RWPE2 (cell line): ENCODE data around the gene CDH4.

Source experiments
- ATAC-seq: fragments of 200-7000 bp; cut with Tn5 transposase; 3 replicates; pipeline ENCODE4 v1.9.1; 2021; ENCODE audit warnings: low read depth
- DNase-seq: peaks from one replicate; pipeline ENCODE4 v3.0.0-alpha.2; 2020; ENCODE audit warnings: low spot score
- H3K27ac ChIP-seq: fragments of 450-650 bp; 2 replicates; pipeline ENCODE4 v1.5.1; 2017; ENCODE audit warnings: mild to moderate bottlenecking; ENCODE audit not compliant: poor library complexity, severe bottlenecking
- H3K27me3 ChIP-seq: fragments of 250-450 bp; sonication (Bioruptor Pico); 2 replicates; pipeline ENCODE4 v1.5.1; 2021; ENCODE audit warnings: mild to moderate bottlenecking, moderate library complexity; ENCODE audit not compliant: insufficient read depth, poor library complexity, severe bottlenecking
- H3K36me3 ChIP-seq: fragments of 250-450 bp; sonication (Bioruptor Pico); 2 replicates; pipeline ENCODE4 v1.5.1; 2020; ENCODE audit warnings: low read depth, mild to moderate bottlenecking, moderate library complexity
- H3K4me1 ChIP-seq: fragments of 250-450 bp; sonication (Bioruptor Pico); 2 replicates; pipeline ENCODE4 v1.5.1; 2021; ENCODE audit warnings: mild to moderate bottlenecking, moderate library complexity; ENCODE audit not compliant: insufficient read depth, poor library complexity, severe bottlenecking
- H3K4me3 ChIP-seq: fragments of 250-450 bp; sonication (Bioruptor Pico); 2 replicates; pipeline ENCODE4 v1.5.1; 2021; ENCODE audit warnings: mild to moderate bottlenecking, moderate library complexity; ENCODE audit not compliant: severe bottlenecking
- H3K9me3 ChIP-seq: fragments of 250-450 bp; sonication (Bioruptor Pico); 2 replicates; pipeline ENCODE4 v1.5.1; 2021; ENCODE audit warnings: mild to moderate bottlenecking, moderate library complexity; ENCODE audit not compliant: severe bottlenecking
- TF ChIP-seq, protein P1 (sequence below): fragments of 450-650 bp; IDR thresholded peaks from one replicate; pipeline ENCODE4 v1.5.1; 2017; ENCODE audit warnings: mild to moderate bottlenecking, moderate library complexity; ENCODE audit not compliant: poor library complexity, severe bottlenecking

The CDH4 gene

DNA sequence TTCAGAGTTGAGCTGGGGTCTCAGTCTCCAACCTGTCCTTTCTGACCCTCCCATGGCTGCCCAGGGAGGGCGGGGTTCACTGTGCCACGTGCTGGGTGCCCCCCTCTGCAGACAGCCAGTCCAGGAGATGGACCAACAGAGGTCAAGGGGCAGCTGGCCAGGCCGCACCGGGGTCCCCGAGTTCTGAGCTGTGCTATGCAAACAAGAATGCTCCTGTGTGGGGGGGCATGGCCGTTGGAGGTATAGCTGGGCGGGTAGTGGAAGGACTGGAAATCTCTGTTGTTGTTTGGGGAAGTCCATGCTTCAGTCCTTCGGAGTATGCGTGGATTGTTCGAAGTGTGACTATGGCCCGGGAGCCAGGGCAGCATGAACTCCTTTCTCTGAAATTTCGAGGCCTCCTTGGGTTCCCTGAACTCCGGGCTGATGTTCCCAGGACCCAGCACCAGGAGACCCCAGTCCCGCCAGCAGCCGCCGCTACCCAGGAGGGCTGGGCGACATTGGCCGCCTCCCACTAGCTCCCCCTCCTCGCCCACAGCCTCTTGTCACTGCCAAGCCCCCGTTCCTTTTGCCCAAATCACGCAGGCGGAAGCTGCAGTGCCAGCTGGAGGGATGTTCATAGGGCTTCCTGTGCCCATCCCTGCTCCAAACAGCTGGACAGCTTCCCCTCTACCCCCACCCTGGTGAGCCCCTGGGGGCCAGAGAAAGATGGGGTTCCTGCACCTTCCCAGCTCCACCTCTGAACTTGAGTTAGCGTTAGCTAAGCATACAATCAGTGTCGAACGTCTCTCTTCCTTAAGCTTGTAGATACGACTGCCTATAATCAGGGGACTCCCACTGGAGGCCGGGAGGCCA, 687.0 kb downstream of the CDH4 start:
- Histone ChIP-seq H3K36me3 (no peaks in the 10 kb centered on the region; the same call in 1 of the 2 replicates), H3K4me1 (no peaks in the 10 kb centered on the region), H3K4me3 (no peak overlapping the region), H3K27me3 (no peaks in the 10 kb centered on the region), H3K27ac (no peak overlapping the region), H3K9me3 (no peaks in the 10 kb centered on the region)
- TF ChIP-seq, protein P1, sequence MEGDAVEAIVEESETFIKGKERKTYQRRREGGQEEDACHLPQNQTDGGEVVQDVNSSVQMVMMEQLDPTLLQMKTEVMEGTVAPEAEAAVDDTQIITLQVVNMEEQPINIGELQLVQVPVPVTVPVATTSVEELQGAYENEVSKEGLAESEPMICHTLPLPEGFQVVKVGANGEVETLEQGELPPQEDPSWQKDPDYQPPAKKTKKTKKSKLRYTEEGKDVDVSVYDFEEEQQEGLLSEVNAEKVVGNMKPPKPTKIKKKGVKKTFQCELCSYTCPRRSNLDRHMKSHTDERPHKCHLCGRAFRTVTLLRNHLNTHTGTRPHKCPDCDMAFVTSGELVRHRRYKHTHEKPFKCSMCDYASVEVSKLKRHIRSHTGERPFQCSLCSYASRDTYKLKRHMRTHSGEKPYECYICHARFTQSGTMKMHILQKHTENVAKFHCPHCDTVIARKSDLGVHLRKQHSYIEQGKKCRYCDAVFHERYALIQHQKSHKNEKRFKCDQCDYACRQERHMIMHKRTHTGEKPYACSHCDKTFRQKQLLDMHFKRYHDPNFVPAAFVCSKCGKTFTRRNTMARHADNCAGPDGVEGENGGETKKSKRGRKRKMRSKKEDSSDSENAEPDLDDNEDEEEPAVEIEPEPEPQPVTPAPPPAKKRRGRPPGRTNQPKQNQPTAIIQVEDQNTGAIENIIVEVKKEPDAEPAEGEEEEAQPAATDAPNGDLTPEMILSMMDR = no peak
- no peak for ATAC-seq
- DNase-seq = peak; percentile 83

DNA sequence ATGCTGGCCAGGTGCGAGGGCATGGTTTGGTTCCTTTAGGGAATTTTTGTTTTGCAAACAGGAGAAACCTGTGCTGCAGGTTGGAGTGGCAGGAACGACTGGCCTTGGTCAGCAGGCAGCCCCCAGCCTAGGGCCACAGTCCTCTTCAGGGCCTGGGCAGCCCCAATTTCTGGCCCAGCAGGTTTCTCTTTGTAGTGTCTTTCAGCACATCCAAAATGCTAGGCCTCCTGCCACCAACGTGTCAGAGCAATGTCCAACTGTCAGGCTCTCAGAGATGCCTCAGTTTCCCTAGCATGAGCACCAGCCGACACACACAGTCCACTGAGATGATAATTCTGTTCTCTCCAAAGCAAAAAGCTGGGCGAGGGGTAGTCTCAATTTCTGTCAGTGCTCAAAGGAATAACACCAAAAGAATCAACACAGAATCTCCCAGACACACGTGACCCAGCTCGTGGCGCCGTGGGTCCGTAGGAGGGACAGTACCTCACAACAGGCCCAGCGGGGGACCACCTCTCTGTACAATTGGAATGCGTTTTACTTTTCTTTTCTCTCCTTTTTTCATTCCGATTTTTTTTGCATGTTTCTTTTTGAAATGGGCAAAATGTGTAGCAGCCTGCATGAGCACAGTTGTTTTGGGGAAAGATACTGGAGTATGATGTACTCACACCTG, 687.8 kb downstream of the CDH4 start:
- H3K36me3 ChIP-seq = no peaks in the 10 kb centered on the region; the same call in 1 of the 2 replicates
- DNase-seq = peak; percentile 77
- H3K9me3 ChIP-seq = no peaks in the 10 kb centered on the region
- no peaks in the 10 kb centered on the region for H3K27me3 ChIP-seq
- ATAC-seq = no peak
- no peak overlapping the region for H3K27ac ChIP-seq
- no peak overlapping the region for H3K4me3 ChIP-seq
- no peaks in the 10 kb centered on the region for H3K4me1 ChIP-seq
- TF ChIP-seq, protein P1 = no peak

DNA sequence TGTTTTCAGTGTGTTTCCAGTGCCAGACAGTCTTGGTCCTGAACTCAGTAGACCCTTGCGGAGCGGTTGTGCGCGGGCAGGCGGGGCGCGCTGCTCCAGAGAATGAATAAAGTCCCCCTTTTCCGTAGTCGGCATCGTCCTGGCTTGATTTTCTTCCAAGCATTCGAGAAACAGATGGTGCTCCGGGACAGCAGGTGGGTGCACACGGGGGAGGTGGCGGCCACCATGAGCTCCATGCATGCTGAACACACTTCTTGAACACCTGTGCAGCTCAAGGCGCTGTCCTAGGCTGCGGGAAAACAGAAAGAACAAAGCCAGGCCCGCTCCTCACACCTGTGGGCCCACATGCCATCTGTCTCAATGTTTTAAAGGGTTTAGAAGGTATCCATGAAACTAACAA, 688.4 kb downstream of the CDH4 start:
- DNase-seq = peak; percentile 72
- H3K27ac ChIP-seq = no peak overlapping the region

DNA sequence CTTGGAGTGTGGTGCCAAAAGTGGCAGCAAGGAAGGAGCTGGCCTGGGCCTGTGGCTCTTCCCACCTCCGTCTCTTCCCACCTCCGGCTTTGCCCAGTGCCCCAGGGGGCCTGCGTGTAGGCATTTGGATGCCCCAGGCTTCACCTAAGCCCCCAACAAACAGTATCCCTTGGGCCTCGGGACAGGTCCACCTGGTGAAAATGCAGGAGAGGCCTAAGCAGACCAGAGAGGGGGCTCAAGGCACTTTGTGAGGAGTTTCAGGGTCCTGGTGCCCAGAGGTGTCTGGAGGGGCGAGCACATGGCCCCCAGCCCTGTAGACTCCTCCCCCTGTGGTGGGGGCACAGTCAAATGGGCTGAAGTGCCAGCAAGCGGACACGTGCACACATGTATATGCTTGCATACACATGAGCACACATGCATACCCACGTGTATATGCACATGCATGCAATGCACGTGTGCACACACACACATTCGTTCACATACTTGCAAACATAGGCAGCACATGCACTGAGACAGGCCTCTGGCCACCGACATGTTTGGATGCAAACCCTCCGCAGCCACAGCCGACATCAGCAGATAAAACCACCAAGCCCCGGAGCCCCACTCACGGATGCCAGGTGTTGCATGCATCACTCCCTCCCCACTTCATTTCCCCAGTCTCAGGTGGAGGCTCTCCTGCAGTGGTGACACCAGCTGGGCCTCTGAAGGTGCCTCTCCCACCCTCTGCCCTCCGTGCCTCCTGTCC, 689.1 kb downstream of the CDH4 start:
- Histone ChIP-seq H3K4me1 (no peaks in the 10 kb centered on the region), H3K36me3 (no peaks in the 10 kb centered on the region), H3K27me3 (no peaks in the 10 kb centered on the region), H3K4me3 (no peak overlapping the region), H3K9me3 (no peaks in the 10 kb centered on the region), H3K27ac (no peak overlapping the region)
- TF ChIP-seq, protein P1 = no peak
- DNase-seq (peak; percentile 78), ATAC-seq (peak; percentile 11)

More for the DNA sequence above, 688.4 kb downstream of the CDH4 start:
- Histone ChIP-seq H3K4me1 (no peaks in the 10 kb centered on the region), H3K9me3 (no peaks in the 10 kb centered on the region), H3K36me3 (no peaks in the 10 kb centered on the region), H3K4me3 (no peak overlapping the region), H3K27me3 (no peaks in the 10 kb centered on the region)
- ATAC-seq = no peak
- TF ChIP-seq, protein P1 = no peak
